RWPE2 (cell line): ENCODE results near the gene SLC25A26.

Experiments
- ATAC-seq: fragments of 200-7000 bp; cut with Tn5 transposase; 3 replicates; pipeline ENCODE4 v1.9.1; 2021; ENCODE audit warnings: low read depth
- DNase-seq: peaks from one replicate; pipeline ENCODE4 v3.0.0-alpha.2; 2020; ENCODE audit warnings: low spot score
- H3K27ac ChIP-seq: fragments of 450-650 bp; 2 replicates; pipeline ENCODE4 v1.5.1; 2017; ENCODE audit warnings: mild to moderate bottlenecking; ENCODE audit not compliant: poor library complexity, severe bottlenecking
- H3K27me3 ChIP-seq: fragments of 250-450 bp; sonication (Bioruptor Pico); 2 replicates; pipeline ENCODE4 v1.5.1; 2021; ENCODE audit warnings: mild to moderate bottlenecking, moderate library complexity; ENCODE audit not compliant: insufficient read depth, poor library complexity, severe bottlenecking
- H3K36me3 ChIP-seq: fragments of 250-450 bp; sonication (Bioruptor Pico); 2 replicates; pipeline ENCODE4 v1.5.1; 2020; ENCODE audit warnings: low read depth, mild to moderate bottlenecking, moderate library complexity
- H3K4me1 ChIP-seq: fragments of 250-450 bp; sonication (Bioruptor Pico); 2 replicates; pipeline ENCODE4 v1.5.1; 2021; ENCODE audit warnings: mild to moderate bottlenecking, moderate library complexity; ENCODE audit not compliant: insufficient read depth, poor library complexity, severe bottlenecking
- H3K4me3 ChIP-seq: fragments of 250-450 bp; sonication (Bioruptor Pico); 2 replicates; pipeline ENCODE4 v1.5.1; 2021; ENCODE audit warnings: mild to moderate bottlenecking, moderate library complexity; ENCODE audit not compliant: severe bottlenecking
- H3K9me3 ChIP-seq: fragments of 250-450 bp; sonication (Bioruptor Pico); 2 replicates; pipeline ENCODE4 v1.5.1; 2021; ENCODE audit warnings: mild to moderate bottlenecking, moderate library complexity; ENCODE audit not compliant: severe bottlenecking
- TF ChIP-seq, protein P1 (sequence below): fragments of 450-650 bp; IDR thresholded peaks from one replicate; pipeline ENCODE4 v1.5.1; 2017; ENCODE audit warnings: mild to moderate bottlenecking, moderate library complexity; ENCODE audit not compliant: poor library complexity, severe bottlenecking

Gene SLC25A26

GRCh38 chr3:66425032-66425431 lies 204.2 kb downstream of the SLC25A26 start:
- ATAC-seq = no peak
- Histone ChIP-seq H3K9me3 (peaks cover 8% of the 10 kb centered on the region), H3K4me1 (peaks cover 12% of the 10 kb centered on the region), H3K36me3 (no peaks in the 10 kb centered on the region; the same call in 1 of the 2 replicates), H3K27me3 (no peaks in the 10 kb centered on the region), H3K4me3 (no peak overlapping the region), H3K27ac (no peak overlapping the region)
- no peak for DNase-seq
- TF ChIP-seq, protein P1, sequence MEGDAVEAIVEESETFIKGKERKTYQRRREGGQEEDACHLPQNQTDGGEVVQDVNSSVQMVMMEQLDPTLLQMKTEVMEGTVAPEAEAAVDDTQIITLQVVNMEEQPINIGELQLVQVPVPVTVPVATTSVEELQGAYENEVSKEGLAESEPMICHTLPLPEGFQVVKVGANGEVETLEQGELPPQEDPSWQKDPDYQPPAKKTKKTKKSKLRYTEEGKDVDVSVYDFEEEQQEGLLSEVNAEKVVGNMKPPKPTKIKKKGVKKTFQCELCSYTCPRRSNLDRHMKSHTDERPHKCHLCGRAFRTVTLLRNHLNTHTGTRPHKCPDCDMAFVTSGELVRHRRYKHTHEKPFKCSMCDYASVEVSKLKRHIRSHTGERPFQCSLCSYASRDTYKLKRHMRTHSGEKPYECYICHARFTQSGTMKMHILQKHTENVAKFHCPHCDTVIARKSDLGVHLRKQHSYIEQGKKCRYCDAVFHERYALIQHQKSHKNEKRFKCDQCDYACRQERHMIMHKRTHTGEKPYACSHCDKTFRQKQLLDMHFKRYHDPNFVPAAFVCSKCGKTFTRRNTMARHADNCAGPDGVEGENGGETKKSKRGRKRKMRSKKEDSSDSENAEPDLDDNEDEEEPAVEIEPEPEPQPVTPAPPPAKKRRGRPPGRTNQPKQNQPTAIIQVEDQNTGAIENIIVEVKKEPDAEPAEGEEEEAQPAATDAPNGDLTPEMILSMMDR = no peak

DNA sequence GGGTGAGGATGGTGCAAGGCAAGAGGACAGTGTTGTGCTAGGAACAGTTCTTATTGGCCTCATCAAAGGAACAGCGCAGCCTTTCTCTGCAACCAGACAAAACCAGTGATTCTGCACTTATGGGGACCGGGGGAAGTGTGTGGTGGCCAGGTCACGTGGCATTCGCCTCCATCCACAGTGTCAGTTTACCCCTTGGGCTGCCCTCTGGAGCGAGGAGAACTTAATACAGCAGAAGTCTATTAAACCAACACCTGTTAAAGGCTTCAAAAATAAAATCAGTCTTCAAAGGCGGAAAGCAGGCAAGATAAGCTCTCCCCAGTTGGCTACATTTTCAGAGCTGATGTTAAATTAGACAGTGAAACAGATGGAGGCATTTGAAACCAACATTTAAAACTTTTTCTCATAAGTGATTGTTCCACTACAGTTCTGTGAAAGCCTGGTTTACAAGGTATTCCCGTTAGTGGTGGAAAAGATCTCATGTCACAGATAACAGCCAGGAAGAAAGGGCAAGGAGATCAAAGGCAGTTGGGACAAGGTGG lies 204.8 kb downstream of the SLC25A26 start:
- Histone ChIP-seq H3K27me3 (no peaks in the 10 kb centered on the region), H3K4me3 (no peak overlapping the region), H3K36me3 (no peaks in the 10 kb centered on the region; the same call in 1 of the 2 replicates), H3K9me3 (peaks cover 8% of the 10 kb centered on the region), H3K4me1 (peaks cover 12% of the 10 kb centered on the region), H3K27ac (no peak overlapping the region)
- no peak for DNase-seq
- no peak for ATAC-seq
- TF ChIP-seq, protein P1 = no peak

- H3K4me3 ChIP-seq = no peak overlapping the region
- TF ChIP-seq, protein P1 = no peak
- peaks cover 12% of the 10 kb centered on the region for H3K4me1 ChIP-seq
- no peak overlapping the region for H3K27ac ChIP-seq
- DNase-seq (no peak), ATAC-seq (no peak)
- no peaks in the 10 kb centered on the region; the same call in 1 of the 2 replicates for H3K36me3 ChIP-seq
- peaks cover 8% of the 10 kb centered on the region for H3K9me3 ChIP-seq
- H3K27me3 ChIP-seq = no peaks in the 10 kb centered on the region
These were observed 205.3 kb downstream of the SLC25A26 start for GRCh38 chr3:66426135-66426534.

- H3K4me1 ChIP-seq = peaks cover 12% of the 10 kb centered on the region
- TF ChIP-seq, protein P1 = no peak
- H3K4me3 ChIP-seq = no peak overlapping the region
- H3K27me3 ChIP-seq = no peaks in the 10 kb centered on the region
- no peaks in the 10 kb centered on the region; the same call in 1 of the 2 replicates for H3K36me3 ChIP-seq
- DNase-seq = no peak
- ATAC-seq = no peak
- H3K9me3 ChIP-seq = peaks cover under 1% of the 10 kb centered on the region
- H3K27ac ChIP-seq = no peak overlapping the region
These were observed 206.6 kb downstream of the SLC25A26 start for GRCh38 chr3:66427352-66427751.

GRCh38 chr3:66427951-66428474 lies 207.2 kb downstream of the SLC25A26 start:
- H3K4me1 ChIP-seq = peaks cover 12% of the 10 kb centered on the region
- DNase-seq (no peak), ATAC-seq (no peak)
- H3K4me3 ChIP-seq = no peak overlapping the region
- peak overlapping the region; percentile 69 for H3K27ac ChIP-seq
- H3K36me3 ChIP-seq = no peaks in the 10 kb centered on the region
- H3K9me3 ChIP-seq = no peaks in the 10 kb centered on the region
- no peaks in the 10 kb centered on the region for H3K27me3 ChIP-seq
- TF ChIP-seq, protein P1 = no peak
